GM18868 (cell line): Measurements from ENCODE around the gene ACSM6.
"Not testable (repeated sequence)": the region's sequence is repeated elsewhere in the genome, so short reads cannot be mapped to it uniquely, and the experiment has no call there.

Experiments used
- ATAC-seq: cut with Tn5 transposase; IDR thresholded peaks from one replicate; pipeline ENCODE4 v1.9.1; 2021; ENCODE audit warnings: mild to moderate bottlenecking, moderate library complexity; ENCODE audit not compliant: unreplicated experiment

ACSM6 gene

GRCh38 chr10:95214369-95214768, 20.3 kb downstream of the ACSM6 start:
- peak; percentile 2 for ATAC-seq

- peak; percentile 99 for ATAC-seq
Measured at GRCh38 chr10:95214793-95215192, 20.8 kb downstream of the ACSM6 start.

GRCh38 chr10:95217476-95217875, 23.4 kb downstream of the ACSM6 start:
- ATAC-seq: no peak

GRCh38 chr10:95220539-95220938, 26.5 kb downstream of the ACSM6 start:
- no peak for ATAC-seq

- ATAC-seq: no peak
Measured at GRCh38 chr10:95221124-95221523, 27.1 kb downstream of the ACSM6 start.

GRCh38 chr10:95225136-95225535, 31.1 kb downstream of the ACSM6 start:
- no peak for ATAC-seq

- ATAC-seq: not testable (repeated sequence)
Measured at GRCh38 chr10:95228934-95229723, 35.1 kb downstream of the ACSM6 start.

- ATAC-seq: no peak
Measured at GRCh38 chr10:95229724-95230627, 35.9 kb downstream of the ACSM6 start.

- not testable (repeated sequence) for ATAC-seq
Measured at GRCh38 chr10:95230677-95231586, 36.9 kb downstream of the ACSM6 start.

GRCh38 chr10:95233377-95234034, 39.5 kb downstream of the ACSM6 start:
- ATAC-seq: no peak

GRCh38 chr10:95234951-95235350, 40.9 kb downstream of the ACSM6 start:
- no peak for ATAC-seq

- no peak for ATAC-seq
Measured at GRCh38 chr10:95235676-95236067, 41.6 kb downstream of the ACSM6 start.

- peak; percentile 94 for ATAC-seq
Measured at GRCh38 chr10:95236068-95236903, 42.2 kb downstream of the ACSM6 start.

- ATAC-seq: no peak
Measured at GRCh38 chr10:95237376-95238170, 43.5 kb downstream of the ACSM6 start.

- not testable (repeated sequence) for ATAC-seq
Measured at GRCh38 chr10:95240096-95240495, 46.1 kb downstream of the ACSM6 start.

- no peak for ATAC-seq
Measured at GRCh38 chr10:95240811-95241210, 46.8 kb downstream of the ACSM6 start.

GRCh38 chr10:95241533-95241932, 47.5 kb downstream of the ACSM6 start:
- no peak for ATAC-seq

- ATAC-seq: no peak
Measured at GRCh38 chr10:95242581-95243317, 48.7 kb downstream of the ACSM6 start.
